GM19351 (cell line): Measurements from ENCODE around the gene TFCP2.
"Not testable (repeated sequence)": the region's sequence is repeated elsewhere in the genome, so short reads cannot be mapped to it uniquely, and the experiment has no call there.

Experiments used
- ATAC-seq: cut with Tn5 transposase; IDR thresholded peaks from one replicate; pipeline ENCODE4 v1.9.1; 2021; ENCODE audit warnings: mild to moderate bottlenecking, moderate library complexity; ENCODE audit not compliant: unreplicated experiment

Gene TFCP2

DNA sequence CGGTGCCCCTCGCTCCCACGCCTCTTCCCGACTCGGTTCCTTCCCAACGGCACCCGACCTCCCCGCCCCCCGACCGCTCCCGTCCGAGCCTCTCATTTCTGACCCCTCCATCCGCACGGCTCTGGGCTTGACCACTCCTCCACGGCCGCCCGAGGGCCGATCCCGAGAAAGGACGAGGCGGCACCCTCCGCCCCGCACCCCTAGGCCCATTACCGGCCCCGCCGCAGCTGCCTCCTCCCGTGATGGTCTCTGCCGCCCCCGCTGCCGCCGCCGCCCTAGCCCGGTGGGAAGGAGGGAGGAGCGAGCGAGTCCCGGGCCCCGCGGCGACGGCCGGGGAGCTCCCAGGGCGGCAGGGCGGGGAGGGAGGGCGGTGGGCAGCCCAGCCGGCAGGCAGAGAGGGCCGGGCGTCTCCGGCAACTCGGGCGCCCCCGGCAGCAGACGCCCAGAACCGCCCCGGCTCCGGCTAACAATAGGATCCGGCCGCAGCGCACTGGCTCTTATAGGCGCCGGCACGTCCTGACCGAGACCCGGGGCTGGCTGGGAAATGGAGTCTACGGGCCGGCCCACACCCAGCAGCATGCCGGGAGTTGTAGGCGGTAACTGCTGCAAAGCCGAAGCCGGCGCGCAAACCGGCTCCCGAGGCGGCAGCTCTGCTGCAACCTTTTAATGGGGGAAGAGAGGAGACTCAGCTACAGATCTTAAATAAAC is 89.7 kb downstream of the TFCP2 start, which contains the start of gene CSRNP2:
CSRNP2 (minus strand) TSS at position 471 of the 708 bp plus-strand sequence. CDS start 7,035 bp downstream, outside the sequence.
- ATAC-seq: peak; percentile 98

DNA sequence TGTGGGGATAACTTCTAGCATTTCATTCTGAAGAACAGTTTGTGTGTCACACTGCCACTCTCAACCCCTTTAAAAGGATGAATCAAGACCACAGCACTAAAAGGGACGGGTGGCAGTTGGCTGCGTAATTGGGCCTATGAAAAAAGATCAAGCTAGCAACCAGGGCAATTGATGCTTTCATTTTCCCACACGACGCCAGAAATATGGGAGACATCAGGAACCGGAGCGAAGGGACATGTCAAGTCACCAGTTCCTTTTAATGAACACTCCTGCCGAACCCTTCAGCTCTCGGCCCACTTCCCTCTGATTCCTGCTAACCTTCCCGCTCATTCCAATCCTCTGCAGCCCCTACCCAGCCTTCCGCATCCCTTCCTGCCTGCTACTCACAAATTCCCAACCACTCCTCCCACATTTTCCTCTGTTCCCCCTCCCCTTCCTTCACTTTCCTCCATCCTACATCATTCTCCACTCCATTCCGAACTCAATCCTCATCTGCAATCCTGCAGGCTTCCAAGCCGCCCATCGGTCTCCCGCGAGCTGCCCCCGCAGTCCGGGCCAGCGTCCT is 90.3 kb downstream of the TFCP2 start:
- ATAC-seq: no peak

DNA sequence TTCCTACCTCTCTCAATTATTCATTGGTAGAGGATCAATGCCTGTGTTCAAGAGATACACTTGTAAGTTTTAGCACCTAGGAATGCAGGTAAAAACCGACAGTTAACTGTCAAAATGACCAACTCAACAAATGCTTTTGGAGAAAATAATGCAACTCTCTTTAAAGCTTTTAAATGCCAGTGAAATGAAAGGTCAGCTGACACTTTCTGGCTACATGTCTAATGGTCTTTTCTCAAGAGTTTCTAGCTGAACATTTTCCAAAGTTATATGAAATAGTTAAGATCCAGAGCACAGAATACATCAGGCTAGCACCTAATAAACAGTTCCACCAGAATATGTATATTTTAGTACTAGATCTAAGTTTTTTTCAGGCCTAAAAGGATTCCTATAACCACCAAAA is 91.5 kb downstream of the TFCP2 start:
- no peak for ATAC-seq

DNA sequence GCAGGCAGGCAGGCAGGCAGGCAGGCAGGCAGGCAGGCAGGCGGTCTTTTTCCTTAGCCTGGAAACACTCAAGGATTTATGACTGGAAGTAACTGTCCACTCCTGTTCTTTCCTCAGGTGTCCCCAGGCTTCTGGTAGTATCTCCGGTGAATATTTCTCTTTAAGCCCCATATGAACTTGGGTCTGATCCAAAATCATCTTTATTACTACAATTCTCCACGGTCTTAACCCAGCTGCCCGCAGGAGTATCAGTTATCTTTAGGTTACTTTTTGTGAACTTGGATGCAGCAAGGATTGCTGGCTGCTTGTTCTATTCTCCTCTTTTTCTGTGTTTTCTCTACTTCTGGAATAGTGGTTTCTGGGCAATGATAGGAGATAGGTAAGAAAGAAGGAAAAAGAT is 92.8 kb downstream of the TFCP2 start:
- no peak for ATAC-seq

DNA sequence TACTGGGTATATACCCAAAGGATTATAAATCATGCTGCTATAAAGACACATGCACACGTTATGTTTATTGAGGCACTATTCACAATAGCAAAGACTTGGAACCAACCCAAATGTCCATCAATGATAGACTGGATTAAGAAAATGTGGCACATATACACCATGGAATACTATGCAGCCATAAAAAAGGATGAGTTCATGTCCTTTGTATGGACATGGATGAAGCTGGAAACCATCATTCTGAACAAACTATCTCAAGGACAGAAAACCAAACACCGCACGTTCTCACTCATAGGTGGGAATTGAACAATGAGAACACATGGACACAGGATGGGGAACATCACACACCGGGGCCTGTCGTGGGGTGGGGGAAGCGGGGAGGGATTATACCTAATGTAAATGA is 94.1 kb downstream of the TFCP2 start:
- ATAC-seq: not testable (repeated sequence)

DNA sequence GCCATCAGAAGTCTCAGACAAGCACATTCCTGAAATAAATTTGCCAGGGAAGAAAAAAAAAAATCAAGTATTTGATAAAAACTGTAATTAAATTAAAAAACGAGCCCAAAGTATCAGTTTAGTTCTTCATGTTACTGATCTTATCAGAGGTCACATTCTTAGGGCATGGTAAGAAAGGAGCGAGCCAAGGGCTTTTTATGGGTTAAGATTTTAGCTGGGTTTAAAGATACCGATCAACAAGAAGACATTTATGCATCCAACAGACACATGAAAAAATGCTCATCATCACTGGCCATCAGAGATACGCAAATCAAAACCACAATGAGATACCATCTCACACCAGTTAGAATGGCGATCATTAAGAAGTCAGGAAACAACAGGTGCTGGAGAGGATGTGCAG is 94.6 kb downstream of the TFCP2 start:
- not testable (repeated sequence) for ATAC-seq

DNA sequence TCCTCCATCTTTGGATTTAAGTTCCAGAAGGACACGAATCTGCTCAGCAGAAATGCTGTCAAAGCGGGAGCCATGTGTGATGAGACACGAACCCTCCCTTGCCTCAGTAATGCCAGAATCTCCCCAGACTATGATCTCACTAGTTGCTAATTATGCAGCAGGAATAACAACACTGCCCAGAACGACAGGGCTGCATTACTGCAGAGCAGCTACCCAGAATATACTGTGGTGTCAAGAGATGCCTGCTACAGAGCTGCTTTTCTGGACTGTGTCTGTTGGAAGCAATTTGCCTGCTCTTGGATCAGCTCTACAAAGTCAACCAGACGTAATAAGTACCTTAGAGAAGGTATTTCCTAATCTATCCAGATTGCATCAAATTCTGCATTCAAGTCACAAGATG is 95.0 kb downstream of the TFCP2 start:
- no peak for ATAC-seq

DNA sequence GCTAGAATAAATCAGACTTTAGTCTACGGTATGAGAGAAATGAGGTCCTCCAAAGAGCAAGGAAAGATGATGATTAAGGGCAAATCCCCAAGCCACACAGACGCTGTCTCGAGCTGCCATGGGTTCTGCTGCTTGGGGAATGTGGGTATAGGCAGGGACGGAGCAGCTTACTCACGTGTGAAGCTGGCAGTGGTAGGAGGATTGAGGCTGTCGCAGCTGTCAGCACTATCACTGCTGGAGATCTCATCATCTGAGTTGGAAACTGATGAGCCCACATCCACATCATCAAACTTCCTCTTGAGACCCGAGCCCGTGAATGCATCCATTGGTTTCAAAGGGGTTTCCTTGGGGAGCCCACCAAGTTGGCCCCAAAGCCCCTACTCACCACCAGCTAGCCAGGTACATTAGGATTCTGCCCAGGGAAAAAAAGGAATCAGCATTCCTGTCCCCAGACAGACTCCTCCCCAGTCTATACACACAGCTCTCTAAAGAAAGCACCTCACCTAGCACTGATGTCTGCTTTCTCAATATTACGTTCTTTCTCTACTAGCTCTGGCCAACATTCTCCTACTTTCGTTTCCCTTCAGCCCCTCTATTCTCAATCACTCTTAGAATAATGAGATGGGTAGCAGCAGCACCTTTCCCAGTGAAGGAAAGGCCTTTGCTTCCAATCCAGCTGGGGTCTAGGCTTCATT is 96.6 kb downstream of the TFCP2 start:
- ATAC-seq: no peak

DNA sequence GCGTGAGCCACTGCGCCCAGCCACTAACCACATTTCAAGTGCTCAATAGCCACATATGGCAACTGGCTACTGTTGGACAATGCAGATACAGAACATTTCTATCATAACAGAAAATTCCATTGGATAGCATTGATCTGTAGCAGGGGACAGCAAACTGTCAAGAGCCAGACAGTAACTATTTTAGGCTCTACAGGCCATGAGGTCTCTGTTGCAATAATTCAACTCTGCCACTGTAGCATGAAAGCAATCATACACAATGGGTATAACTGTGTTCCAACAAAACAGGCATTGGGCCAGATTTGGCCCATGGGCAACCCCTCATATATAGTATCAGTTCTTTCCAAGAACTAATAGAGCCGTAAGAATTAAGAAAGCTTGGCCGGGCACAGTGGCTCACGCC is 97.5 kb downstream of the TFCP2 start:
- ATAC-seq: no peak

DNA sequence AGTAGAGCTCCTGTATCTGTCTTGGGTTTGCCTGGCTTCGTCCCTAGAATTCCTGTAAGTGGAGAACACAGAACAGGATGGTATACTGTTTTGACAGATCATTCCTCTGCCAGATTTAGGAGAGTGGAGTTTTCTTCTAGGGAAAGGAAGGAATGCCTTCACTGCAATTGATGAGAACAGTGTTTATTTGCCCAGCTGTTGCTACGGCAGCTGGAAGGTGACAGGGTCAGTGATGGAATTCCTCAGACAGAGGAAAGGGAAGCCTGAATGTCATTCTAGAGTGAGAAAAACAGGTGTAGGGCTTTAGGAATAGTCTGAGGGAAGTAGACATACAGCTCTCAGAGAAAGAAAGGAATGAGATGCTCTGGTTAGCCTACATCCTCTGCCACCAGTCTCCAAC is 101.3 kb downstream of the TFCP2 start:
- no peak for ATAC-seq

DNA sequence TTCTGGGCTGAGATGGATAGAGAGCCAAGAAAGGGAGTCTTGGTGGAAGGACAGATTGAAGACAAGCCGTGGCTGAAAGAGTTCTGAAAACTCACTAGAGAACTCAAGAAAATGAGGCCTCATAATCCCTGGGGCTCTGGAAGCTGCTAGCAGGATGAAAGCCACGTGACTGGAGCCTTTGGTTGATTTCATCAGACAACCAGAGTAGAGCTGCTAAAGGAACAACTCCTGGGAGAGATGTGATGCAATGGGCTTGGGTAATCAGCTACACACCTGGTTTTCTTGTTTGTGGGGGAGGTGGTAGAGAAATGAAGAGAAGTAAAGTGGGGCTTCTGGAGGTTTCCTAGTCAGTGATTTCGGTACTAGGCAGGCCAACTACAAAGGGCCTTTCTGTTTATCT is 102.9 kb downstream of the TFCP2 start:
- ATAC-seq: no peak

DNA sequence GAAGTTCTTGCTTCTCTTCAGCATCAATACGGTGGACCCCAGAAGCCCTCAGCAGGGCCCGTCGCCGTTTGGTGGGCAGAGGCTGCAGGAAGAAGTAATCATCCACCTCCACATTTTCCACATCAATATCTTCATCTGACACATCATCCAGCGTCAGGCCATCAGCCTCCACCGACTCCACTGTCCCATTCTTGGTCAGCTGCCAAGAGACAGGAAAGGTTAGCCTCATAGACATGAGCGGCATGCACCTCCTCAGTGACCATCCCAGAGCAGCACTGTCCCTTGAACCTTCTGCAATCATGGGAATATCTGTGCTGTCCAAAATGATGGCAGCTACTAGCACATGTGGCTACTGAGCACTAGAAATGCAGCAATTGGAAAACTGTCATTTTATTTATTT is 105.2 kb downstream of the TFCP2 start:
- ATAC-seq: no peak

DNA sequence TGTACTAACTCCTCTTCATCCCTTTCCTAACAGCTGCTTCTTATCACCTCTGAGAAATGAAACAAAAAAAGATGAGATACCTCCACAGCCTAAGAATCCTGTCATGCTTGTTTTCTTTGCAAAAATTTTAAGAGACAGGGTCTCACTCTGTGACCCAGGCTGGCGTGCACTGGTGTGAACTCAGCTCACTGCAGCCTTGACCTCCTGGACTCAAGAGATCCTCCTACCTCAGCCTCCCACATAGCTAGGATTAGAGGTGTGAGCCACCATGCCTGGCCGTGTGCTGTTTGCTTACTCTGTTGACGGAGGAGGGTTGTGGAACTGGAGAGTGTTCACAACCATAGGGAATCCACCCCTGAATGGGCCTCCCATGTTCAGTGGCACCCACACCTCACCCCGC is 105.7 kb downstream of the TFCP2 start:
- no peak for ATAC-seq

DNA sequence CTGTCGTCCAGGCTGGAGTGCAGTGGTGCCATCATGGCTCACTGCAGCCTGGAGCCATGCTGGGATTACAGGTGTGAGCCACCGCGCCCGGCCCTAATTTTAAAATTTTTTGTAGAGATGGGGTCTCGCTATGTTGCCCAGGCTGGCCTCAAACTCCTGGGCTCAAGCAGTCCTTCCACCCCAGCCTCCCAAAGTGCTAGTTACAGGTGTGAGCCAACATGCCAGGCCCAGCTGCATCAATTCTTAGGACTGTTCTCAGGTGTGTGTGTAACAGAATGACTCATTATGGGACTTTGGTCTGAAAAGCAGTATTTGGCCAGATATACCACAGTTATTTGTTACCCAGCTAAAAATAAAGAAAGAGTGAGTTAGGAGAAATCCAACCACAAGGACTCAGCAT is 107.4 kb downstream of the TFCP2 start:
- no peak for ATAC-seq

DNA sequence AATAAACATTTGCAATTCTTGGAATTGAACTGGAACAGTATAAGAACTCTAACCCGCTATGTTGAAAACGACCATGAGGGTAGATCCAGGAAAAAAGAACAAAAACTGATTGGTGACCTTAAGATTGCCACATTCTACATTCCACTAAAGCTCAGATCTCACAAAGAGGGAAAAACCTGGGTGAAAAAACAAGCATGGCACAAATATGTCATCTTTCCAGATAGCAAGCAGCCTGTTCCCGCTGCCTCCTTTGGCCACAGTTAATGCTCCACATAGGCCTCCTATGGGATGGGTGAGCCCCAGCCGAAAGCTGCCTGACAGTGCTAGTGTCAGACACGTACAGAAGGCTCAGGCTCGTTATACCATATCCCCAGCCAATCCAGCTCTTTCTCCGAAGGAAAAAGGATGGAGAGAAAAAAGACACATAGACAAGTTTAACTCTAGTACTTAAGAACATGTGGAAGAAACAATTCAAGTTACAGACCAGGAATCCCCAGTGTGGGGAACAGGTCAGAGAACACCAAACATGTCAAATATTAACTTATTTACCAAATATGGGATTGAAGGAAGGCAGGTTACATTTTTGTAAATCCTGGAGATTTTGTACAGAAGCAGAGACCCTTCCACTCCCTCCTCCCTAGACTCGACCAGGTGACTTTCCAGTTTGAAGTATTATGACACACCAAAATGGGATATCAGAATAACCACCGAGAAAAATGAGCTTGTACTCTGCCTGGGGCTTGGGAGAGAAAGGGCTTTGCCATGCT is 110.1 kb downstream of the TFCP2 start:
- no peak for ATAC-seq

DNA sequence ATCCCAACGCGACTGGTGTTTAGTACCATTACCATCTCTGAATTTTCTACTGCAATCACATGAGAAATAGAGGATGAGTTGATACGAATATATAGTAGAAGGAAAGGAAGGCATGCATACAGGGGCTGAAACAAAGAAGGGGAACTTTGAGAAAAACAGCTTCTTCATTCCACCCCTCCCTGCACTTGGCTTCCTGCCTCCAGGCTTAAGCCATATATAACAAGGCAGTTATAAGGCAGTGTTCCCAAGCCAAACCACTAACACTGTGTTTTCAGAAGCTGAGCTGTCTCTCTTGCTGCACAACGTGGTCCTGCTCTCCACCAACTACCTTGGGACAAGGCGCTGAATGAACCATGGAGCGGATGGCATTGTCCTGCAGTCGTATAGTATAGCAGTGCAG is 113.8 kb downstream of the TFCP2 start:
- no peak for ATAC-seq

DNA sequence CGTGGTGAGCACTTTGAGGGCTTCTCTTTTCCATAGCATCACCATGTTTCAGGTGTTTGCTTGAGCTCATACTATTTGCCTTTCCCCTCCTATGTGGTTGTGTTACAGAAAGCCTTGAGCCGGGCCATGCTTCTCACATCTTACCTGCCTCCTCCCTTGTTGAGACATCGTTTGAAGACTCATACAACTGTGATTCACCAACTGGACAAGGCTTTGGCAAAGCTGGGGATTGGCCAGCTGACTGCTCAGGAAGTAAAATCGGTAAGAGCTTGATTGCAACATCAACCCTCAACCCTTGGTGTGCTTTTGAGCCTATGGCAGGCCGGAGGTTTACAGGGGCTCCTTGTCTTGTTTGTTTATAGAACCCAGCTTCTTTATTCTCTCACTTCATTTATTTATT is 116.7 kb downstream of the TFCP2 start:
- no peak for ATAC-seq

DNA sequence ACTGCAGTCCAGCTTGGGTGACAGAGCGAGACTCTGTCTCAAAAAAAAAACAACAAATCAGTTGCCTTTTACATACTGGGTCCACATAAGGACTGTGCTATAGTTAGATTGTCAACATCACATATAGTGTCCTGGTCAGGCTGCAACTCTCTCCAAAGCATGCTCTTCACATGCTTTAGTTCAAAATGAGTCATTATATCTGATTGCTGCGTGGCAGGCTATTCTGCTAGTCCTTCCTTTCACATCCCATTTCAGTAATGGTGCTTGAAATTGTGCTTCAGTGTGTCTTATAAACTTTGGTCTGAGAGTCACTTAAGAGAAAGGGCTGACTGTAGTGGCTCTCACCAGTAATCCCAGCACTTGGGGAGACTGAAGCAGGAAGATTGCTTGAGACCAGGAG is 117.9 kb downstream of the TFCP2 start:
- ATAC-seq: no peak

DNA sequence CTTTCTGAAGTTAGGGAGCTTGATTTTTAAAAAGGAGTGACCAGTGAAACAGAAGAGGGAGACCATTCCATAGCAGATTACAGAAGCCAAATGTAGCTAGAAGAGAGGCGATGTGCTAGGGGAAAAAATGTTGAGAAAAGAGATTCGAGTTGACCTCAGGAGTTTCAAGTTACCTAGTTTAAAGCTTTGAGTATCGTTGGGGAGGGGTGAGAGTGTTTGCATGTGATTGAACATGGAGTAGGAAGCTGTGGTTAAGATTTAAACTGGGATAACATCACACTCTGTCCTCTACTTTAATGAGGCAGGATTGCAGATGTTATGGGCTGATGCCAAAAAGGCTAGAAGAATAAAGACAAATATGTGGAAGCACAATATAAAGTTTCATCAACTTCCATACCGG is 121.1 kb downstream of the TFCP2 start:
- ATAC-seq: no peak

DNA sequence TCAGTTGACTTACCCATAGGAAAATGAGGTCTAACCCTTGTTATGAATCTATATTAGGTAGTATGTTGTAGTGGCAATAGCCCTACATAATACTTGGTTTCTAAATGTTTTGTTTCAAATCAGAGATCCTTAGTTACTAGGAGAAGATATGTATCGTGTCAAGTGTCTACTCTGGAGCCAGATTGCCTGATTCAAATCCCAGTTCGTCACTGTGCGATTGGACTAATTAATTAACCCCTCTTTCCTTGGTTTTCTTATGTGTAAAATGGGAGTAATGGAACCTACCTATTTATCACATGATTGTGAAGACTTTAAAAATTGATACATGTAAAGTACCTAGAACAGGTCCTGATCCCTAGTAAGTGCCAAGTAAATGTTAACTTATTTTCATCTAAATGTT is 123.4 kb downstream of the TFCP2 start:
- ATAC-seq: no peak

DNA sequence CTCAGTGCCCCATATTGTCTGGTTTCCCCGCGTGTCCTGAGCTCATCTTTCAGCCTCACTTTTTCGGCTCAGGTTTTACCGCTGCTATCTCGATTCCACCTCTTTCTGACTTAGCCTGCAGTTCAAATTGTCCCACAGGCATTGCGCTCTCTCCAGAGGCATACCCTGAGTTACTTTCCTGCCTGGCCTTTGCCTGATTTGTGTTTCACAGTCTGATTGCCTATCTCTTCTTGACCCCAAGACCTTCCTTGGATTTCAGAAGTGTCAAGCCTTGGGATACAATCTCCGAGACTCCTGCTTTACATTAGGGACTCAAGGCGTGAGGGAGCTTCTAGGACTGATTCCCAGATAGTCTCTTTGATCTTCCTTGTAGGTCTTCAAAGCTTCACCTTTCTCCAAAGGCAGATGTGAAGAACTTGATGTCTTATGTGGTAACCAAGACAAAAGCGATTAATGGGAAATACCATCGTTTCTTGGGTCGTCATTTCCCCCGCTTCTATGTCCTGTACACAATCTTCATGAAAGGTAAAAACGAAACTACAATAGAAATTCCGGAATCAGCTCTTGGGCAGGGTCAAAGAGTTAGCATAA is 124.2 kb downstream of the TFCP2 start:
- no peak for ATAC-seq
